Liver (tissue), 3 donors: ENCODE results near the gene DNAI2.

Experiments used
- CTCF ChIP-seq: fragments of 150-350 bp; IDR thresholded peaks from 2 replicates; pipeline ENCODE4 v1.5.1; 2017; ENCODE audit warnings: improper control_type of control experiment, low read depth, low read length; ENCODE audit not compliant: missing input control
- EGR1 ChIP-seq, 2 donors: IDR thresholded peaks; 2 replicates each; pipeline ENCODE4 v1.6.1; 2016 to 2018; ENCODE audit warnings: antibody characterized with exemption in 2 of 2, low read depth in 2 of 2
- JUND ChIP-seq, 2 donors: IDR thresholded peaks; 2 replicates each; pipeline ENCODE4 v1.6.1; 2016; ENCODE audit warnings: antibody characterized with exemption in 2 of 2
- RXRA ChIP-seq, 2 donors: IDR thresholded peaks; 2 replicates each; pipeline ENCODE4 v1.6.1; 2017 to 2018; ENCODE audit warnings: antibody characterized with exemption in 2 of 2, mild to moderate bottlenecking in 1 of 2
- donor health status: healthy.
- donor health status: healthy.

- TF ChIP-seq RXRA (IDR thresholded peaks at IDR 0.05): no peak
- TF ChIP-seq CTCF: no peak
- no peak for TF ChIP-seq JUND (IDR thresholded peaks at IDR 0.05)
- TF ChIP-seq EGR1 (IDR thresholded peaks at IDR 0.05; ENCODE audit: low read depth in 2 of 2): no peak
These were observed 69.1 kb downstream of the DNAI2 start for GRCh38 chr17:74343121-74343520.
